ENCODE data around the gene MORN5.

- TF ChIP-seq CTCF (IDR thresholded peaks at IDR 0.05; ENCODE audit: low read depth, low read length) (no peak), POLR2A (IDR thresholded peaks at IDR 0.05; ENCODE audit: extremely low read depth, insufficient read length) (no peak)
These were observed 48.2 kb upstream of the MORN5 start for GRCh38 chr9:122111413-122112085.
